Upper lobe of left lung (tissue), 6 donors: ENCODE data around the gene EMSY. TPM values are rescaled to one million over a fixed set of nuclear protein-coding genes. Genes with fewer than 3 reads are reported as not detected.

Experiments
- ATAC-seq, 2 donors: fragments of 200-7000 bp; cut with Tn5 transposase; one replicate each; pipeline ENCODE4 v1.9.1; 2022; ENCODE audit warnings: mild to moderate bottlenecking in 2 of 2, moderate library complexity in 2 of 2; ENCODE audit not compliant: low FRiP score in 2 of 2
- DNase-seq, 2 donors: peaks; one replicate each; pipeline ENCODE4 v3.0.0-alpha.2; 2019 to 2020
- H3K27ac ChIP-seq, 4 donors: fragments of 200-600 bp; sonication (generic); one replicate each; pipeline ENCODE4 v1.5.1; 2016 to 2019
- H3K27me3 ChIP-seq, 4 donors: fragments of 200-600 bp; sonication (generic); one replicate each; pipeline ENCODE4 v1.5.1; 2017 to 2019
- H3K36me3 ChIP-seq, 4 donors: fragments of 200-600 bp; sonication (generic); one replicate each; pipeline ENCODE4 v1.5.1; 2016 to 2019
- H3K4me1 ChIP-seq, 4 donors: fragments of 200-600 bp; sonication (generic); one replicate each; pipeline ENCODE4 v1.5.1; 2018 to 2019
- H3K4me3 ChIP-seq, 4 donors: fragments of 200-600 bp; sonication (generic); one replicate each; pipeline ENCODE4 v1.5.1; 2017 to 2019; ENCODE audit warnings: mild to moderate bottlenecking in 2 of 4, moderate library complexity in 1 of 4
- H3K9me3 ChIP-seq, 4 donors: fragments of 200-600 bp; sonication (generic); one replicate each; pipeline ENCODE4 v1.5.1; 2018 to 2019
- EP300 ChIP-seq, 4 donors: sonication (generic); formaldehyde crosslinking; IDR thresholded peaks; one replicate each; pipeline ENCODE4 v1.5.1; 2017; ENCODE audit warnings: antibody characterized with exemption in 4 of 4, control low read depth in 2 of 4
- POLR2A ChIP-seq, 4 donors: fragments of 450-650 bp; IDR thresholded peaks; one replicate each; pipeline ENCODE4 v1.5.1; 2016 to 2017; ENCODE audit warnings: antibody characterized with exemption in 4 of 4, mild to moderate bottlenecking in 2 of 4
- POLR2AphosphoS5 ChIP-seq, 2 donors: sonication (generic); formaldehyde crosslinking; IDR thresholded peaks; one replicate each; pipeline ENCODE4 v1.5.1; 2017; ENCODE audit warnings: antibody characterized with exemption in 2 of 2
- WGBS, 2 donors: methylation state at CpG; one replicate each; pipeline ENCODE4 v1.1.5; 2017 to 2018; 5-methylcytosine and 5-hydroxymethylcytosine counted together
- total RNA-seq, 6 donors: library from RNA; depleted of rRNA in 4 of 6; stranded (reverse); fragments of >200 nt in 4 of 6; gene quantifications; one replicate each; pipeline versions ENCODE4 v1.1.0 to v1.2.1, GENCODE V29; 2016 to 2021
- TF ChIP-seq, protein P1 (sequence below), 6 experiments: fragments of 450-650 bp in 4 of 6; fragments of 200-600 bp in 2 of 6; sonication (generic) in 2 of 6; IDR thresholded peaks; one replicate each; pipeline ENCODE4 v1.5.1; 2016 to 2019; ENCODE audit warnings: antibody characterized with exemption in 6 of 6
- donor health status: DM: no; HTN: no; CAD: no; lungs with moderate emphysema.
- donor health status: DM: no; HTN: yes; CAD: no; lungs with severe emphysema.

EMSY gene
- total RNA-seq, 6 donors from 2014 or later = 14.6 to 66.0 (median 20.9) TPM

DNA sequence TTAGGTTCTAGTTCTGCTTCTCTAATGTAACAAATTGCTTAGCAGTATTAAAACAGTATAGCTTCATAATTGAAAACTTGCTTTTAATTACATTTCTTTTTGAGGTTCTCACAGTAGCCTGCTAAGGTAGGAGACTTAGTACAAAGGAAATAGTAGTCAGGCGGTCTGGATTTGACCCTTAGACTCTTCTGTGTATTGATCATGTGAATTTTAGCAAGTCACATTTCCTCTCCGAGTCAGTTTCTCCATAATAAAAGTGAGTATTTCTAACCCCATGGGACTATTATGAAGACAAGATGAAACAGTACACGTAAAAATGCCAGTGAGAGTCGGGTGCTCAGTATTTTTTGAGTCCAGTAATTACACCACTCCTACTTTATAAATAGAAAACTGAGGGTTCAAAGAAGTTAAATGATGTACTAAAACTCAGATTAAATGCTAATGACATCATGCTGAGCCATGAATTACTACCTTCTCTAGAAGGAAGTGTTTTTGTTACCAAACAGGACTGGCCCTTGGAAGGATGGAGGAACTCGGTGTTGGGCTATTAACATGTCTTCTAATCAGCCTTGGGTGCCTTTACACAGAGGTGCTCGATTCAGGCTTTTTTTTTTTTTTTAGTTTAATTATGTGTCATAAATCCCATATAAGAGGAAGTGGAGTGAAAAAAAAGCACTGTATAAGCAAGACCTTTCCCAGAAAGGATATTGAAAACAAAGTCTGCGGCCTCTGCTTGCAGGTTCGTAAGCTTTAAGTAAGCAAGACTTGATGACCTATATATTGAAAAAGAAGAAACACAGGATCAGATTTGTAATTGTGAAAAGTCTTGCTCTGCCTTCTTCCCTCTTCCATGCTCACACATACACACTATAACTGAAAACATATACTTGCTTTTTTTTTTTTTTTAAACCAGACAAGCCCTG, 109.0 kb downstream of the EMSY start:
- TF ChIP-seq EP300 (IDR thresholded peaks at IDR 0.05) = no peak
- TF ChIP-seq POLR2A (IDR thresholded peaks at IDR 0.05) = no peak
- TF ChIP-seq, protein P1, sequence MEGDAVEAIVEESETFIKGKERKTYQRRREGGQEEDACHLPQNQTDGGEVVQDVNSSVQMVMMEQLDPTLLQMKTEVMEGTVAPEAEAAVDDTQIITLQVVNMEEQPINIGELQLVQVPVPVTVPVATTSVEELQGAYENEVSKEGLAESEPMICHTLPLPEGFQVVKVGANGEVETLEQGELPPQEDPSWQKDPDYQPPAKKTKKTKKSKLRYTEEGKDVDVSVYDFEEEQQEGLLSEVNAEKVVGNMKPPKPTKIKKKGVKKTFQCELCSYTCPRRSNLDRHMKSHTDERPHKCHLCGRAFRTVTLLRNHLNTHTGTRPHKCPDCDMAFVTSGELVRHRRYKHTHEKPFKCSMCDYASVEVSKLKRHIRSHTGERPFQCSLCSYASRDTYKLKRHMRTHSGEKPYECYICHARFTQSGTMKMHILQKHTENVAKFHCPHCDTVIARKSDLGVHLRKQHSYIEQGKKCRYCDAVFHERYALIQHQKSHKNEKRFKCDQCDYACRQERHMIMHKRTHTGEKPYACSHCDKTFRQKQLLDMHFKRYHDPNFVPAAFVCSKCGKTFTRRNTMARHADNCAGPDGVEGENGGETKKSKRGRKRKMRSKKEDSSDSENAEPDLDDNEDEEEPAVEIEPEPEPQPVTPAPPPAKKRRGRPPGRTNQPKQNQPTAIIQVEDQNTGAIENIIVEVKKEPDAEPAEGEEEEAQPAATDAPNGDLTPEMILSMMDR (IDR thresholded peaks at IDR 0.05) = no peak
- TF ChIP-seq POLR2AphosphoS5 (IDR thresholded peaks at IDR 0.05) = no peak
- Histone ChIP-seq H3K27me3 (no peaks in the 10 kb centered on the region), H3K4me3 (no peak overlapping the region), H3K36me3 (peaks cover 0 to 5% (median 0%) of the 10 kb centered on the region in 4 donors), H3K4me1 (peaks cover 0 to 5% (median 0%) of the 10 kb centered on the region in 4 donors), H3K27ac (no peak overlapping the region), H3K9me3 (no peaks in the 10 kb centered on the region)
- WGBS, 2 donors = 66 to 73% methylated on average over 8 of the region's 8 CpGs
- ATAC-seq (no peak), DNase-seq (no peak)

DNA sequence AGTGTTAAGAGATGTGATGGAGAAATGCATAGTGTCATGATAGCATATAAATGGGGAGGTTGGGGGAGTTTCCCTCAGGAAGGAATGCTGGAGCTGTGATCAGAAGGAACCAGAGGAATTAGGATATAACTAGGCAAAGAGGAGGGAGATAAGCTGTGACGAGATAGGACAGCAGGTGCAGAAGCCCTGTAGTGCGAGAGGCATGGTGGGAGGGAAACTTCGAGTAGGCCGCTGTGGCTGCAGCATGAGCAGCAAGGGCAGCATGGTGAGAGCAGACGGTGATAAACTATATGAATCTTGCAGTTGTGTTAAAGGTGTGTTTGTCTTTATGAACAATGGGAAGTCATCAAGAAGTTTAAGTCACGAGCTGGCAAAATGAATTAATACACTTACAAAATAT, 109.9 kb downstream of the EMSY start:
- TF ChIP-seq POLR2AphosphoS5 (IDR thresholded peaks at IDR 0.05) (no peak), POLR2A (IDR thresholded peaks at IDR 0.05) (no peak), EP300 (IDR thresholded peaks at IDR 0.05) (no peak)
- TF ChIP-seq, protein P1 (IDR thresholded peaks at IDR 0.05) = no peak
- Histone ChIP-seq H3K9me3 (no peaks in the 10 kb centered on the region), H3K27ac (no peak overlapping the region), H3K4me3 (no peak overlapping the region), H3K36me3 (peaks cover 0 to 4% (median 0%) of the 10 kb centered on the region in 4 donors), H3K27me3 (no peaks in the 10 kb centered on the region), H3K4me1 (peaks cover 0 to 5% (median 3%) of the 10 kb centered on the region in 4 donors)
- DNase-seq = no peak
- WGBS, 2 donors = 84 to 85% methylated on average over 6 of the region's 6 CpGs
- no peak for ATAC-seq

DNA sequence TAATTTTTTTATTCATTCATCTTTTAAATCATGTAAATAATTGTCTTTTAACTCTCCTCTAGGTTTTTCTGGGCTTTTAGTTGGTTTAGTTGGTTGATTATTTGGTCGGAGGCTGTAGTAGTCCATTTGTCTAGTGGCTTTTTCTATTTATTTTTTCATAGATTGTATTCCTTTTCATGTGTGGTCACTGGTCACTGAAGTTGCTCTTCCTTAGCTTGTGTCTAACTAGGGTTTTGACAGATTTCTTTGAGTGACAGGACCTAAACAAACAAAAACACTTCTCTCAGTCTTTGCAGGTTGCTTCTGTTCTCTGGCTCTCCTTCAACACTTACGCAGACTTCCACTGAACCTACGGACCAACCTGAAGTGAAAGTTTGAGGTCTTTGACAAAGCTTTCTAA, 112.6 kb downstream of the EMSY start:
- Histone ChIP-seq H3K9me3 (no peaks in the 10 kb centered on the region), H3K4me1 (peaks cover 5 to 17% (median 7%) of the 10 kb centered on the region in 4 donors), H3K4me3 (no peak overlapping the region), H3K36me3 (no peaks in the 10 kb centered on the region), H3K27me3 (no peaks in the 10 kb centered on the region), H3K27ac (no peak overlapping the region)
- WGBS, 2 donors = 89 to 91% methylated on average over 3 of the region's 3 CpGs
- TF ChIP-seq, protein P1 (IDR thresholded peaks at IDR 0.05) = no peak
- TF ChIP-seq POLR2AphosphoS5 (IDR thresholded peaks at IDR 0.05) (no peak), POLR2A (IDR thresholded peaks at IDR 0.05) (no peak), EP300 (IDR thresholded peaks at IDR 0.05) (no peak)
- DNase-seq = no peak
- ATAC-seq = no peak

DNA sequence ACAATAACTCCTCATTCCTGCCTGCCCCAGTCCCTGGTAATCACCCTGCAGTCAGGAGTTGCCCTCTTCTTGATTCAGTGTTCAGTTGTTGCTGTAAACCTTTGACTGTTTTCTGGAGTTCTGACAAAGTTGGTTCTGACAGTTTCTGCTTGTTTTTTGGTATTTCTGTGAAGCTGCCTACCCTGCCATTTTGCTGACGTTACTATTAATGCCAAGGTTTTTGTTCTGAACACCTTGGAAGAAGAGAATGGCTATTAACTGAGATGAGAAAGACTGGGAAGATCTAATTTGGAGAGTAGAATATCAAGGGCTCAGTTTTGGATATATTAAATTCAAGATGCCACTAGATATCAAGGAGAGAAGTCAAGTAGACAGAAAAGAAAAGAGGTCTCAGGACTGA, 113.7 kb downstream of the EMSY start:
- Histone ChIP-seq H3K9me3 (no peaks in the 10 kb centered on the region), H3K27me3 (no peaks in the 10 kb centered on the region), H3K4me1 (peaks cover 5 to 17% (median 7%) of the 10 kb centered on the region in 4 donors), H3K27ac (no peak overlapping the region), H3K36me3 (no peaks in the 10 kb centered on the region), H3K4me3 (no peak overlapping the region)
- ATAC-seq = no peak
- DNase-seq = no peak
- WGBS, 2 donors = 84 to 86% methylated on average over 1 of the region's 1 CpG
- TF ChIP-seq EP300 (IDR thresholded peaks at IDR 0.05) (no peak), POLR2AphosphoS5 (IDR thresholded peaks at IDR 0.05) (no peak), POLR2A (IDR thresholded peaks at IDR 0.05) (no peak)
- TF ChIP-seq, protein P1 (IDR thresholded peaks at IDR 0.05) = no peak
